ENCODE data around the gene GID8.

The GID8 gene

DNA sequence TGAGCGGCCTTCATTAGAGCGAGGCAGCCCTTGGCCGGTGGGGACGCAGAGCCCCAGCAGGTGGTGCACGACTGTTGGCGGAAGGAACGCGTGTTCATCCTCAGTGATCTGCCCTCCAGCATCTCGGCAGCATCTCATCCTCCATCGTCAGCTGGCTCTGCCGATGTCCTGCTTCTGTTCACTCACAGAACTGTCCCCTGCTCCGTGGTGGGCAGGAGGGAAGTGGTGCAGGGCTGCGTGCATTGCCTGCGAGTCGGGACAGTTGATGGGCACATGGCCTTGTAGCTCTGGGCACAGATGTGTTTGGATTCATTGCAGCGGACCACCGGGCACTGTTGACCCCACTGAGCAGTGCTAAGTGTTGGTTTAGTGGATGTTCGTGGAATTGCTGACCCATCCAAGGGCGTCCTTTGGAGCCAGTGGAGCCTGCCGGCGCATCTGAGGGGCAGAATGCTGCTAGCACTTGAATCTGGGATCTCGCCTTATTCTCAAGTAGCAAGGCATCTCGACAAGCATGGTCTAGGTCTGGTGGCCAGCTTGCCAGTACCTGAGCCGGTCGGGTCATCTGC, 7.9 kb downstream of the GID8 start:
- TF ChIP-seq CTCF (conservative IDR thresholded peaks at IDR 0.05): no peak
- H3K27ac ChIP-seq: no peak overlapping the region

- no peak for TF ChIP-seq CTCF (conservative IDR thresholded peaks at IDR 0.05)
- H3K27ac ChIP-seq: no peak overlapping the region
These were observed 9.0 kb downstream of the GID8 start for GRCh38 chr20:62946918-62947317.

DNA sequence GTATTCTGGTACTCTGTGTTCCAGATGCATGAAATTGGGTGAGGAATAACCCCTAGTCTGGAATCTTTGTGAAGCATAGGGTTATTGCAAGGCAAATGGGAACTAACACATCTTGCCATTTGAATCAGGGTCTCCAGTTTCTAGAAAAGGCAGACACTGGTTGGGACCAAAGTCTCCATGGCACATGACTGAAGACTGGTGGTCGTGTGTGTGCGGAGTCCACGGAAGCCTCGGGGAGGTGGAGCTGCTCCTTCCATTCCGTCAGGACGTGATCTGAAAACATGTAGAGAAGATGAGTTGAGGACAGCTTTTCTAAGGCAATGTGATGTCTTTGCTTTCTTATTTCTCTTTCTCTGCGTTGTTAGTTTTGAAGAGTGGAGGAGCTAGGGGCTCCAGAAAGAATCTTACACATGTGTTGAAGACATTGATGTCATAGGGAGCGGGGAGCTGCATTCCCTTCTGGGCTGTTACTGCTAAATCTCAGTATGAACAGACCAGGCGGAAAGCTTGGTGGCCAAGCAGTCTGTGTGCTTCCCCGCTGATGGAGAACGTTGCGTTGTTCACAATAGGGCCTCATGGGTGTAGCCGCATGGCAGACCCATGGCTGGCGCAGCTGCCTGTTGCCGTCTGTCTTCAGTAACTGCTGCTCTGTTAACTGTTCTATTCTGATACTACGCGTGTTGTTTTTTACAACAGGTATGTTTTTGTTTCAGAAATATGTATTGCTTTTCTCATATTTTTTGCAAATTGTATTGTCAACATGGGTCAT, 9.8 kb downstream of the GID8 start:
- TF ChIP-seq CTCF (conservative IDR thresholded peaks at IDR 0.05): no peak
- no peak overlapping the region for H3K27ac ChIP-seq

GRCh38 chr20:62949153-62949821, 11.3 kb downstream of the GID8 start:
- TF ChIP-seq CTCF (conservative IDR thresholded peaks at IDR 0.05): no peak
- H3K27ac ChIP-seq: no peak overlapping the region

DNA sequence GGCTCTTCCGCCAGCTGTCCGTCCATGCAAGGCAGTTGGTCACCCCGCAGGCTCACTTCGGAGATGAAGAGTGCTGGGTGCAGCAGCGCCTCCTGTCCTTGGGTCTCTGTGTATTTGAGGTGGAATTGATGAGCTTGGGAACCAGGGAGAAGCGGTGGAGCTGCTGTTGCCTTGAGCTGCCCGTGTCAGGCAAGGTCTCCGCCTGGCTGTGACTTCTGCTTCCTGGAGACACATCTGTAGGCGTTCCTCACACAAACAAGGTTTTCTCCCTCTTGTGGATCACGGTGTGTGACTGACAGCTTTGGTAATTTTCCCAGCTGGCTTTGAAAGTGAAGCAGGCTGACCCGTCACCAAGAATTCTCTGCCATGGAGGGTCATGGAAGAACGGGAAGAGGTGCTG, 12.0 kb downstream of the GID8 start:
- H3K27ac ChIP-seq: no peak overlapping the region
- no peak for TF ChIP-seq CTCF (conservative IDR thresholded peaks at IDR 0.05)

- no peak overlapping the region for H3K27ac ChIP-seq
- no peak for TF ChIP-seq CTCF (conservative IDR thresholded peaks at IDR 0.05)
These were observed 12.8 kb downstream of the GID8 start for GRCh38 chr20:62950741-62951140.

- TF ChIP-seq CTCF (conservative IDR thresholded peaks at IDR 0.05): no peak
- H3K27ac ChIP-seq: no peak overlapping the region
These were observed 13.4 kb downstream of the GID8 start for GRCh38 chr20:62951143-62951895.
